ENCODE results near the gene CHN2. TPM values are rescaled to one million over a fixed set of nuclear protein-coding genes. Genes with fewer than 3 reads are reported as not detected.
"Not testable (repeated sequence)": the region's sequence is repeated elsewhere in the genome, so short reads cannot be mapped to it uniquely, and the experiment has no call there.

Gene CHN2
- total RNA-seq, 1 donor, result 0.81 TPM

DNA sequence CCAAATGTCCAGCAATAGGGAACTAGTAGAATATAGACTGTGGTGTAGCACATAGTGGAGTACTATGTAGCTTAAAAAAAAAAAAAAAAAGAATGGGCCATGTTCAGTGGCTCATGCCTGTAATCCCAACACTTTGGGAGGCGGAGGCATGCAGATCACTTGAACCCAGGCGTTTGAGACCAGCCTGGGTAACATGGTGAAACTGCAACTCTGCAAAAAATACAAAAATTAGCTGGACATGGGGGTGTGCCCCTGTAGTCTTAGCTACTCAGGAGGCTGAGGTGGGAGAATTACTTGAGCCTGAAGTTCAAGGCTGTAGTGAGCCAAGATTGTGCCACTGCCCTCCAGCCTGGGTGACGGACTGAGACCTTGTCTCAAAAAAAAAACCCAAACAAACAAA lies 64.4 kb downstream of the CHN2 start:
- DNase-seq (ENCODE audit: low read depth), result no peak
- no peak overlapping the region for H3K4me3 ChIP-seq (ENCODE audit: low read depth, low read length)
- TF ChIP-seq, protein P1, sequence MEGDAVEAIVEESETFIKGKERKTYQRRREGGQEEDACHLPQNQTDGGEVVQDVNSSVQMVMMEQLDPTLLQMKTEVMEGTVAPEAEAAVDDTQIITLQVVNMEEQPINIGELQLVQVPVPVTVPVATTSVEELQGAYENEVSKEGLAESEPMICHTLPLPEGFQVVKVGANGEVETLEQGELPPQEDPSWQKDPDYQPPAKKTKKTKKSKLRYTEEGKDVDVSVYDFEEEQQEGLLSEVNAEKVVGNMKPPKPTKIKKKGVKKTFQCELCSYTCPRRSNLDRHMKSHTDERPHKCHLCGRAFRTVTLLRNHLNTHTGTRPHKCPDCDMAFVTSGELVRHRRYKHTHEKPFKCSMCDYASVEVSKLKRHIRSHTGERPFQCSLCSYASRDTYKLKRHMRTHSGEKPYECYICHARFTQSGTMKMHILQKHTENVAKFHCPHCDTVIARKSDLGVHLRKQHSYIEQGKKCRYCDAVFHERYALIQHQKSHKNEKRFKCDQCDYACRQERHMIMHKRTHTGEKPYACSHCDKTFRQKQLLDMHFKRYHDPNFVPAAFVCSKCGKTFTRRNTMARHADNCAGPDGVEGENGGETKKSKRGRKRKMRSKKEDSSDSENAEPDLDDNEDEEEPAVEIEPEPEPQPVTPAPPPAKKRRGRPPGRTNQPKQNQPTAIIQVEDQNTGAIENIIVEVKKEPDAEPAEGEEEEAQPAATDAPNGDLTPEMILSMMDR (IDR thresholded peaks at IDR 0.05; ENCODE audit: insufficient read depth, low read length), result no peak

DNA sequence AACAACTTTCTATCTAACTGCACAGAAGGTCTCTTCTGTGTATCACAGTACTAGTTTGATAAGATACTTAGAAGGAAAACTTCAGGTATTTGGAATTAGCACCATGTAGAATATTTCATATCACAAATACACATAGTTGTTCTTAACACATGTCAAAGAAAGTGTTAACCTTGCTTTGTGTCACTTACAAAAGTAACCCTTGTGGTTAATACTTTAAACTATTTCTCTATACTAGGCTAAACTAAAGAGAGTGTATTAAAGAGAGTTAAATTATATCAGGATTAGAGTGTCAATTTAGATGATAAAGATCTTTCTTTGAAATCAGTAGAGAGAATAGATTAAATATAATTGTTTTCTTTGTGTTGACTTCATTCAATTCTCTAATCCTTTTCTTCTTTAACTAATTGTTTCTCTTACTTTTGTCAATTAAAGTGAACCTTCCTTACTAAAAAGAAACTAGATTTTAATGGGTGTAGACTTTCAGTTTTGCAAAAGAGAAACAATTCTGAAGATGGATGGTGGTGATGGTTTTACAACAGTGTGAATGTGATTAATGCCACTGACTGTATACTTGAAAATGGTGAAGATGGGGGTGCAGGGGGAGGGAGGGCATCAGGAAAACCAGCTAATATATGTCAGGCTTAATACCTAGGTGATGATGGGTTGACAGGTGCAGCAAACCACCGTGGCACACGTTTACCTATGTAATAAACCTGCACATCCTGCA lies 67.8 kb downstream of the CHN2 start:
- no peak for DNase-seq (ENCODE audit: low read depth)
- H3K4me3 ChIP-seq (ENCODE audit: low read depth, low read length), result no peak overlapping the region
- TF ChIP-seq, protein P1 (IDR thresholded peaks at IDR 0.05; ENCODE audit: insufficient read depth, low read length), result no peak

DNA sequence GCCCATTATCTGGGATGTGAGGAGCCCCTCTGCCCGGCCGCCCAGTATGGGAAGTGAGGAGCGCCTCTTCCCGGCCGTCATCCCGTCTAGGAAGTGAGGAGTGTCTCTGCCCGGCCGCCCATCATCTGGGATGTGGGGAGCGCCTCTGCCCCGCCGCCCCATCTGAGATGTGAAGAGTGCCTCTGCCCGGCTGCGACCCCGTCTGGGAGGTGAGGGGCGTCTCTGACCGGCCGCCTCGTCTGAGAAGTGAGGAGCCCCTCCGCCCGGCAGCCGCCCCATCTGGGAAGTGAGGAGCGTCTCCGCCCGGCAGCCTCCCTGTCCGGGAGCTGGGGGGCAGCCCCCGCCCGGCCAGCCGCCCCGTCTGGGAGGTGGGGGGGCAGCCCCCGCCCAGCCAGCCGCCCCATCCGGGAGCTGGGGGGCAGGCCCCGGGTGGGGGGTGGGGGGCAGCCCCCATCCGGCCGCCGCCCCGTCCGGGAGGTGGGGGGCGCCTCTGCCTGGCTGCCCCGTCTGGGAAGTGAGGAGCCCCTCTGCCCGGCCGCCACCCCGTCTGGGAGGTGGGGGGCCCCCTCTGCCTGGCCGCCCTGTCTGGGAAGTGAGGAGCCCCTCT lies 69.1 kb downstream of the CHN2 start:
- H3K4me3 ChIP-seq (ENCODE audit: low read depth, low read length); DNase-seq (ENCODE audit: low read depth): not testable (repeated sequence)

DNA sequence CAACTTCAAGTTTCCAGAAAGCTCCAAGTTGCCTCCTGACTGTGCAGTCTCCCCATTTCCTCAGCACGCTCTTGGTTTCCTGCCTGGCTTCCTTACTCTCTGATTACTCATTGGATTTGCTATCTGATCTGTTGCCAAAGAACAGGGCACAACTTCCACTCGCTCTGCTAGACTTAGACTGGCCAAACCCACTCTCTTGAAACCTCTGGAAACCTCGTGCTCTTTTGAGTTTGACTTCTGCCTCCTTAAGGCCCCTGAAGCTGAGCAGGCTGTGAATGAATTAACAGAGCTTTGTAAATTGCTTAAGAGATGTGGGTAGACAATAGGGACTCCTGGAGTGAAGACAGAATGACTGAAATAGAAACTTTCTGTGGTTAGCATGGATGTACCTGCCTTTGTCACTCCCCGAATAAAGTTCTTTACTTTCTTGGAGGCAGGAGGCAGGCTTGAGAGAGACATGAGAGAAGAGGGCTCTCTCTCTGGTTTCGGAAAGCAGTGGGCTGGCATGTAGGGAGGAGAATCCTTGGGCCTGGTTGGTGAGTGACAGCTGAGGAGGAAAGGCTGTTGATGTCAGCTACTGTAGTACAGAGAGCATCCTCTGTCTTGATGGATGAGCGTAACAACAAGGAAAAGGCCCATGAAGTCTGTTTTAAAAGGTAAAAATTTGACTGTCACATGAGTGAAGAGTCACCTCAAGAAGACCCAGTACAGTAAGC lies 70.8 kb downstream of the CHN2 start:
- TF ChIP-seq, protein P1 (IDR thresholded peaks at IDR 0.05; ENCODE audit: insufficient read depth, low read length), result no peak
- no peak overlapping the region for H3K4me3 ChIP-seq (ENCODE audit: low read depth, low read length)
- peak; percentile 87 for DNase-seq (ENCODE audit: low read depth)

DNA sequence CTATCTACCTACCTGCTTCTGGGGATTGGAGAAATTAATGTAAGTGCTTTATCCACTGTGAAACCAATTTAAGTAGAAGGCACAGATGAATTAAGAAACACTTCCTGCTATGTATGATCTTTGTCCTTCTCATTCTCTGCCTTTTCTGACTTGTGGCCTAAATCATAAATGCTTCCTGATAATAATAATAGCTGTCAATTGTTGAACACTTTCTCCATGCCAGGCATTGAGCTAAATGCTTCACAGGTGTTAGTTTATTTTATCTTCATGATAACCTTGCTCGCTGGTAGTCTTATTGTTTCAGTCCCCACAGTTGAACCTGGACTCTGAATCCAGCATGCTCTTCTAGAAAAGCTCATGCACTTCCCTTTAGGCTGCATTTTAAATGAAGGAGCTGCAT lies 75.4 kb downstream of the CHN2 start:
- no peak for DNase-seq (ENCODE audit: low read depth)
- TF ChIP-seq, protein P1 (IDR thresholded peaks at IDR 0.05; ENCODE audit: insufficient read depth, low read length), result no peak
- no peak overlapping the region for H3K4me3 ChIP-seq (ENCODE audit: low read depth, low read length)

DNA sequence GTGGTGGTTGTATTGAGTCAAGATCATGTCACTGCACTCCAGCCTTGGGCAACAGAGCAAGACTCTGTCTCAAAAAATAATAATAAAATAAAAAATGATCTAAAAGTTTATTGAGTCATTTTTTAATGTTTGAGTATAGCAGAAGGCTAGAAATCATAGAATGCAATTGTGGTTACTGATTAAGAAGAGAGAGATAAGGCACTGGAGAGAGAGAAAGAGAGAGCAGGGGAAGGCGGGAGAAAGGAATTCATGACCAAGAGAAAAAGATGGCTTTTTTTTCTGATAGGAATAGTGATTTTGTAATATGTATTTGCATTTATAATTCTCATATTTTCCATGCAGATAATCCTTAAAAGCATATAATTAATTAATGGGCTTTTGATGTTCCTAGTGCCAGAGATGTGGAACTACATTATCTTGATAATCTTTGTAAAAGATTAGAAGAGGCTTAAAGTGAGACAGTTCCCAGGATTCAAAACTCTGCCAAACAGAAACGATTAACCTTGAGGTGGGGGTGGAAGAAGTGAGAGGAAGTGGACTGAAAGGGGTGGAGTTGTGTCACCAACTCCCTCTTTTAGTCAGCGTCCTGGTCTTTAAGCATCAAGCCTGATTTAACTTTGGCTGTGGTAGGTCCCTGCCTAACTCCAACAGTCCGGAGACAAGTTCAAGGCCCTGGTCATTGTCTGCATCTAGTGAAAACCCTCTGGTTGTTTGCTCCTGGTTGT lies 76.2 kb downstream of the CHN2 start:
- peak; percentile 87 for DNase-seq (ENCODE audit: low read depth)
- TF ChIP-seq, protein P1 (IDR thresholded peaks at IDR 0.05; ENCODE audit: insufficient read depth, low read length), result no peak
- no peak overlapping the region for H3K4me3 ChIP-seq (ENCODE audit: low read depth, low read length)

DNA sequence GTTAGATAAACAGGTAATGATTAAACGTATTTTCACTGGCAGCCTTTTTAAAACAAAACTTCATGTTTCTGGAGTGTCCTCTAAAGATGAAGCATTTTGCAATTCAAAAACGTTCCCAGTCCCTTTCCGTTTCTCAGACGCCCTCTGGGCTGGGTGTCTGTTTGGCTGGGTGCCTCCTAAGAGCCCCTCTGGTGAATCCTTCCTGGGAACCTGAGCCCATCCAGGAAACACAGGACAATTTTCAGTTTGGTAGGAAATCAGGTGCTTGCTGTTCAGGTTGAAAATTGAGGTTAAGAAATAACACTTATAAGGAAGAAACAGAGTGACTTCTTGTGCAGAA lies 76.7 kb downstream of the CHN2 start:
- no peak overlapping the region for H3K4me3 ChIP-seq (ENCODE audit: low read depth, low read length)
- no peak for DNase-seq (ENCODE audit: low read depth)
- TF ChIP-seq, protein P1 (IDR thresholded peaks at IDR 0.05; ENCODE audit: insufficient read depth, low read length), result no peak
